Amniotic stem cell (primary cell): ENCODE results near the gene MAP6.

ENCODE experiments used
- DNase-seq: peaks from one replicate; lab custom pipeline; 2025; lab: John Stamatoyannopoulos, UW

The MAP6 gene

DNA sequence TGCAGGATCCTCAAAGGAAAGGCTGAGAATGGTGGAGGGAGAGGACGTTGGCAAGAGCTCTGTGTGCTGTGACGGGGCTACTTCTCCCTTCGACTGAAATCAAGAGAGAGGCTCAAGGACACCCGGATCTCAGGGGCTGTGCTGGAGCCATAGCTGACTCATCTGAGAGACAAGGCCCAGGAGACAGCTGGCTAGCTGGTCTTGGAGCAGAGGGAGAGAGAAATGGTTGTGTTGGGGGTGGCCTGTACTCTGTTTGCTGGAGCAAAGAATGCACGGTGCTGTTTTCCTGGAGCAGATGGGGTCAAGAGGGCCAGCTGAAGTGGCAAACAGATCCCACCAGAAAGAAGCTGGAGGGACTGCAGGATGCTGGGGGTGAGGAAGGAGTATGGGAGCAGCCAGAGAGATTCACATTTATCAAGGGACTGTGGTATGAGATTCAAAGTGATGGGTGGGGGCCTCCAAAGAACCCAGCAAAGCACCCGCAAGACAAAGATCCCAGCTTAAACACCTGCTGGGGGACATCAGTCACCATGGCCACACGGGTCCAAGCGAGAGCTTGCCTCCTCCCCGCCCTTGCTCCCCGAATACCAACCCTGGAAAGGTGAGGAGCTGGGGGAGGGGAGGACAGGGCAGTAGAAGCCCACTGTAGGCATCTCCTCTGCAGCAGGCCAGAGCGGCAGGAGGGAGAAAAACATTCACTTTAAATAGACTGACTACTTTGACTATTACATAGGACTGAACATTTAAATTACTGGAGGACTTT lies 40.8 kb downstream of the MAP6 start:
- DNase-seq: no peak

DNA sequence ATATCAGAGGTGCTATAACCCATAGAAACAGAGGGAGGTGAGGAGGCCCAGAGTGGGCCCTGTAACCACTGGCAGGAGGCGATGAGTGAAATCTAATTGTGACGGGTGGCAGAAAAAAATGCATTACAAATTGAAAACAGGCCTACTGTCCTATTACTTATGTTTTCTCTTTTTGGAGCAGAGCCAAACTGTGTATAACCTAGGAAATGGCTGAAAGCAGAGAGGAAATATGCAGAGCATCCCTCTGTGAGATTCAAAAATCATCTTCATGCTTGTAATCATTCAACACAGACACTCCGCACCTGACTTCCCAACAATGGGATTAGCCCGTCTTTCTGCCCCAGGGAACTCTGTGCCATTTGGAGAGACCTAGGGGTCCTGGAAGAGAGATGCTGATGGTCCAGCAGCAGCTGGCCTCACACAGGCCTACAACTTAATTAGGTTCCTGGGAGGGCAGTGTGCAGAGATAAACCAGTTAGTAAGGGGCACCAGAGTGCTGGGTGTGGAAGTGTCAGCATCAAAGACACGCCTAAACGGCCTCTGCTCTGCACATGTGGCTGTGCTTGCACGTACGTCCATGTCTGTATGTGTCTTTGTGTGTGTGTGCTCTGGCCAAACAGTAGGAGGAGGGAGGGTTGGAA lies 41.8 kb downstream of the MAP6 start:
- no peak for DNase-seq

DNA sequence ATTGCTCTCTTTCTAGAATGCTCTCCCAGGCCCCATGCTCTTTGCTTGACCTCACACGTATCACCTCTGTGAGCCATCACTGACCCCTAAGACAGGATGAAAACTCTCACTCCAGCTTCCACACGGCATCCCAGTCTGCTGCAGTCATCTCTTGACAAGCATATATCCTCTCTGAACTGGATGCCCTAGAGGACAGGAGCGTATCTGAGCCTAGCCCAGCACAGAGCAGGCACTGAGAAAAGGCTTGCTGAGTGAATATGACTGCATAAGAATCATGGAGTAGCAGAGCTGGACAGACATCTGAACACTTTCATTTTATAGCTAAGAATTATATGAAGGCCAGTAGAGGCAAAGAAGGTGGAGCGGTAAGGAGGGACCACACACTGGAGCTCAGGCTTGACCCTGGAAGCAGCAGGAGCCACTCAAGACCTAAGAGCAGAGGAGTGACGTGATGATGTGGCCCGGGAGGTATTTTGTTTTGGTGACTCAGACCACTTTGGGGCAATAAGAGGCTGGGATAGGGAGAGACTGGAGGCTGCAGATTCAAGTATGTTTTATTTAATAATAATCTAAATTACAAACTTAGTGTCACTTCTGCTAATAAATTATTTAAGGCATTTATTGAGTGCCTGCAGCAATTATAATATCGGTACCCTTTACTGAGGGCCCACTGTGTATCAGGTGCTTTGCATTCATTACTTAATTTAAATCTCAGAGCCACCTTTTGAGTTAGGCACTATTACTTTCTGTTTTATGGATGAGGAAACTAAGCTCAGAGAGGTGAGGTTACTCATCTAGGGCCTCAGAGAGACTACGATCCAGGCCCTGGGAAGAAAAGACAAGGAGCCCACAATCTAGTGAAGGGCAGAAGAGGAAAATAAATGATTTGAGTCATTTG lies 42.6 kb downstream of the MAP6 start:
- peak; percentile 33 for DNase-seq

DNA sequence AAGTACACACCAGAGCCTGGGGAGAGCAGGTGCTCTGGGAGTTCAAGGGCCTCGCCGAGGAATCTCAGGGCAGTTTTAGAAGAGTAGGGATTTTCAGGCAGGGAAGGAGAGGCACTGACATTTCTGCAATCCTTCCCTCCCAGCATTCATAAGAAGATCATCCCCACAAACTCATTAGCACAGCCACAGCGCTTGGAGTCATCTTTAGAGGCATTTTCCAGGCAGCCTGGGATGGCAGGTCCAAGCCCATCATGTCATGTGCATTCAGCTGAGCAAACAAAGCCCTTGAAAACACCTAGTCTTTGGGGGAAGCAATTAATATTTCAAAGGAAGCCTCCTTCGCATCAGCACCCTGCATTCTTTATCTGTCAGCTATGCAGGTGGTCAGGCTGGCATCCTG lies 43.8 kb downstream of the MAP6 start:
- no peak for DNase-seq

DNA sequence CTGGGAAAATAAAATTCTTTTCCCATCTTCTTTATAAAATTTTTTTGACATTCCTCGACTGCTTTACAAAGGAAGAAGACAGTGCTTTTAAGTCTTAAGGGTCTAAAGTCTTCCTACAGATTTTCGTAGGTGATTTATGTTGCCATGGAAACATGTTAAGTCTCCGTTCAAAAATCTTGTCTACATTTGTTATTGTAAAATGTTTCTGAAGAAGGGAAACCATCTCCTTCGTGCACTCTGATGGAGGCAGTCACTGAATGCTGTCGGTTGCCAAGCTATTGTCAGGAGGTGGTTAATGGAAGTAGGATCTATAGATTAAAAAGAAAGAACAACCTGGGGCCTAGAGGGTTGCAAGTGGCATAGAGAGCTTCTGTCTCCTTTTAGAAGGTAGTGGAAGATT lies 52.6 kb downstream of the MAP6 start:
- no peak for DNase-seq

DNA sequence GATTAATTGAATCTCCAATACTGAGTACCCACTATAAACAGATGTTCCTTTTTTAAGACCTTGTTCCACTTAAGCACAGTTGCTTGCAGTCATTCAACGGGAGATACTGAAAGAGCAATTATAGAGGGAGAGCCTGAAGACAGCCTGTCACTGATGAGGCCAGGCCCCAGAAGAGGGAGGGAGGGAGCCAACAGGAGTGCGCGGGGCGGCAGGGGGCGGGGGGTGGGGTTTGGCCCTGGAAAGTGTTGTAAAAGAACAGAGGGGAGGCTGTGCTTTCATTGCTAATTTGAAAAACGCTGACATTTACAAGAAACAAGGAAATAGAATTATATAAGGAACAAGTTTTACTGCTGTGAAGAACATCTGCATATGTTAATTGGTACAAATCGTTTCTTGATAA lies 53.1 kb downstream of the MAP6 start:
- no peak for DNase-seq

DNA sequence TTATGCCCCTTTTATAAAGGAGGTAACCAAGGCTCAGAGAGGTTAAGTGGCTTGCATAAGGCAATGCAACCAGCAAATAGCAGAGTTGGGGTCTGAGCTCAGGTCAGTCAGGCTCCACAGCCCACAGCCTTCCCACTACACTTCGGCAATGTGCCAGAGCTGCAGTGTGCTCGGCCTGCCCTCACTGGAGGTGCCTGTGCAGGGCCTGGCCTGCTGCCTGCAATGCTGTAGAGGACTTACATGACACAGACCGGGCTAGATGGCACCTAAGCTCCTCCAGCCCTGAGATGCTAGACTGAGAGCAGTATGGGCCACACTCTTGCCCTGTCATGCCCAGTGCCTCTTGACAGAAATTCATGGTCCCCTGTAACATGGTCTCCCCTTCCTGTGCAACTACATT lies 57.0 kb downstream of the MAP6 start:
- DNase-seq: no peak

DNA sequence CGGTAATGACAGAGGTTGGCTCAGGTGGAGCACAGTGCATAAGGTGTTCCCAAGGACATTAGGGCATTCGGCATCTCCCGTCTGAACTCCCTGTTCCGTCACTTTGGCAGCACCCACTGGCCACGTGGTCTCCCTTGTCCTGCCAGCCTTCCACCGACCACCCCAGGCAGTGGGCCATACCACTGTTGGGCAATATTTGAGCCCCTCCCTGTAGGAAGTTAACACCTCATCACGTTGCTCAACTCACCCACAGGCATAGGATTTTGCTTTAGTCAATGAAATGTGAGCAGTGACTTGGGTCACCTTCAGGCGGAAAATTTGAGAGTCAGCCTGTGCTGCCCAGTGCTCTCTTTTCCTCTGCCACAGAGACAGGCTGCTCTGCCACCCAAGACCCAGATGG lies 62.7 kb downstream of the MAP6 start:
- DNase-seq: no peak

DNA sequence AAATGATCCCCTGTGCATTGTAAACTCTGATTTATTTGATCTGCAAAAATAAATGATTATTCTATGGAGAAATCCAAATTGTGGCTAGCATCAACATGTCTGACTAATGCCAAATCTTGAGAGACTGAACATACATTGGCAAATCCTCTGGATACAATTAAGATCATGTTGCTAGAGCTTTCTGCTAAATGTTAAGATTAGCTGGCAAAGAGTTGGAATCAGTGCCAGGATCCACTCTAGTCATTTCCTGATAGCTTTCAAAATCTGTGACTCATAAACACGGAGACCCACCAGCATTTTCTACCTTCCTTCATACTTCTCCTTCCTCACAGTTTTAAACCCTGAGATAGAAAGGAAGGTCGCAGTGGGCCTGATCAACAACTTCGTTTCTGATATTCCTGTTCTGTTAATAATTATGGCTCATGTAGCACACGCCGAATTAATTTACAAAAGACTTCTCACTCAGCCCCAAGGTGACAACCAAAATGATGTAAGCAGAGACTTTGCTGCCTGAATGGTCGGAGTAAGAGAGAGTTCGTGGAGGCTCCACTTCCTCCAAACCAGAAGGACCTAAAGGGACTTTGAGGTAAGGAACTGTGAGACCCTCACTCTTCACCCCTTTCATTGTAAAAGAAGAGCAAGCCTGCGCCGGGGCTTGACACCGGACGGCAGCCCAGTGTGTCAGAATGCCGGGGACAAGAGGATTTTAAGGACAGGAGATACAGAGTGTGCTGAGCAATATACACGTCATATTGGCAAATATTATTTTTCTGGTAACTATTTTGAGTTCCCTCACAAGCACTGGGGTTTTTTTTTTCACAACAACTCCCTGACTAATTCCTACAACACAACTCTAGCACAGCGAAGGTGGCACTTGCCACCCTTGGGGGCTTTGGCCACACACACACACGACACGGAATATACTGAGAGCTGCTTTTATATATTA lies 64.8 kb downstream of the MAP6 start:
- peak; percentile 73 for DNase-seq

DNA sequence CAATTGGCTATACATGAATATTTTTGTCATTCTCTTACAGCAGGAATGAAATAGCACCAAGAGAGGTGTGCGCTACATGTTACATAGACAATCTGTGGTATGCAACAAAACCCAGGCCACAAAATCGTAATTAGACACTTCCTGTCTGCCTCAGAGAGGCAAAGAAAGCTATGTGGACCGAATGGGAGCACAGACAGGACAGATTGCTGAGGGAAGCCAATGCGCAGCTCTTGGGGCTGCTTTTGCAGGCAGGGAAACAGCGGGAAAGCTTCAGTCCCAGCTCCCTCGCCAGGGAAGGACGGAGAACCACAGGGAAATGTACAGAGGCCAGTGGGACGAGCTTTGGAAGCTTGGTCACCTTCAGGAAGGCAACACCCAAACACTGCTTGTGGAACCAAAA lies 65.9 kb downstream of the MAP6 start:
- DNase-seq: no peak

DNA sequence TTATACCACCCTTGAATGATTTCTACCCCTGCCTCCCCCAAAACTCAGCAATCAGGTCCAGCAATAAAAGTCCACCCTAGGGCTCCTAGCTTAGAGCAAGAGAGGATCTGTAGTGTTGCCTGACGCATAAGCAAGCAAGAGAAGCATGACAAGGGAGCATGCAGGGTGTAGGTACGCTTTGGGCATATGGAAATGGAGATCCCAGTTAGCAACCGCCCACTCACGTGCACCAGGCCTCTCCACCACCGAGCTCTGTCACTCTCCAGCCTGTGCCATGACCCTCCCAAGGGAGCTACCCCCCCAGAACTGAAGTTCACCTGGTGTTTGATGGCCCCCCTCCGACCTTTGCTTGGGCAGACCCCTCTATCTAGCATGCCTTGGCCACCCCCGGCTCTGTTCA lies 67.3 kb downstream of the MAP6 start:
- no peak for DNase-seq

DNA sequence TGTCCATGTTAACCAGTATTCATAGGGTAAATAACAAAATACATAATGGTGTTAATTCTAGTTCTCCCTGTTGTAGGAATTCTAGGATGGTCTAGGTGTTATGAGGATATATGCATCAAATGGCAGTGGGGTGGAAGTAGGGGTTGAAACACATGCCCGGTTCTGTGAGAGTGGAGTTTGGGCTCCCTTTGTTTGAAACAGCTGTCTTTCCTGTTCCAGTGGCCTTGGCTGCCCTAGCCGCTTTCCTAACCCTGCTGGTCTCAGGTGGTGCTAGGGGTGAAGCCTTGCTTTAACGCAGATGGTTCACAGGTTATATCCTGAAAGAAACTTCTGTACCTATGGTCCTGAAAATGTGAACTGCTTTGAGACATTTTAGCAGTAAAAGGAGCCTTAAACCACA lies 68.5 kb downstream of the MAP6 start:
- no peak for DNase-seq

DNA sequence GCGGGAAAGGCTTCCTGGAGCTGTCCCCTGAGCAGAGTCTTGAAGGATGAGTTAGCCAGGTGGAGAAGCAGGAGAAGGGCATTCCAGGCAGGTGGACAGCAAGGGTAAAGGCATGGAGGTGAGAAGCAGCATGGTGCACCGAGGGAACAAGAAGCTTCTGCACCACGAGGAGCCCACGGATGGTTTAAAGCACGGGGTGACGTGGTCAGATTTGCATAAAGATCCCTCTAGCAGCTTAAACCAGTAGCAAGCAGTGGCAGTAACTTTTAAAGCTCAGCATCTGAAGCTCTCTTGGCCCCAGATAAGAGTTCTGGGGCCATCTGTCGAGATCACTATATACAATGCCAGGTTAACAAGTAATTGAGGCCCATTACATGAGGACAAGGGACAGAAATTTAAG lies 69.9 kb downstream of the MAP6 start:
- DNase-seq: no peak

DNA sequence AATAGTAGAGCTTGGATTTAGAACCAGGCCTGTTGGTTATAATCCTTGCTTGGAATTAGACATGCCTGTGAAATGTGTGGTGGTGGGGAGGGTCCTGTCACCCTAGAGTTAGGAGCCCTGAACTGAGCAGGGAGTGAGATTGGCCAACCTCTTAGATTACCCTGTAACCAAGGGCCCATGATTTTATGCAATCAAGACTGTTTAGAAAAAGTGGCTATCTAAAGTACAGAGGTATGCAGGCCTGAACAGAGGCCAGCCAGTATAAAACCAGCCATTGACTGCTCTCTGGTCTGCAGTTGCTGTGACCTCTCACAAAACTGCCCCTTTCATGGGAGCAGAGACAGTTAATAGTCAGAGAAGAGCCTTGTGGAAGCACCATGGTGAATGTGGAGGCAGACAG lies 70.6 kb downstream of the MAP6 start:
- DNase-seq: no peak

DNA sequence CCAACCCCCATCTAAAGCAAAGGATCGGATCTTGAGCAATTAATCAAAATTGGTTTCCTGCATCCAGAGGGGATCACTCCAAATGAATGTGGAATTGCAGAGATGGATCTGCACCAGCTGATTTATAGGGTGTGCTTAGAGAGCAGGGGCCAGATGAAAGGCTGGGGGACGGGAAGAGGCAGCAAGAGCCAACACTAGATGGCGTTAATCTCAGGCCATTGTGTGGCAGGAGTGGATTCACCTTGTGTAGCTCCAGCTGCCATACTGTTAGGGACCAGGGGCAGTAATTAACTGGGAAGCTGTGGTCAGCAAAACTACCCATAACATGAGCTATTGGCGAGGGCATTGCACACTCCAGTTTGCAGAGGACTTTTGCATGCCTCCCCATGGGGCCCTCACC lies 71.2 kb downstream of the MAP6 start:
- no peak for DNase-seq

DNA sequence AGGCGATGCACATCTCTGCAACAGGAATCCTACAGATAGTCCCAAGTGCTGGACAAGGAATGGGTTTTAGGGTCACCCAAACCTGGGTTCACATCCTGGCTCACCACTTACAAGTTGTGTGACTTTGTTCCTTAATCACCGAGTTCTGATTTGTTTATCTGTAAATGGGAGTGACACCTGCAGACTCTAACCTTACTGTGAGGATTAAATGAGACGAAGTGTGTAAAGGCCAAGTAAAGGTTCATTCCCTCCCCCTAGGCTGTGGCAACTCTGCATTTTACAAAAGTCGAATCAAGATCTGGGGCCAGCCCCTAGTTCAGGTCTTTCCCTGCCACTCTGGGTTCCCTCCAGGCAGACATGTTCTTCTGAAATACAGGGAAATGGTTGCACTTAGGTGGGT lies 71.9 kb downstream of the MAP6 start:
- DNase-seq: no peak

DNA sequence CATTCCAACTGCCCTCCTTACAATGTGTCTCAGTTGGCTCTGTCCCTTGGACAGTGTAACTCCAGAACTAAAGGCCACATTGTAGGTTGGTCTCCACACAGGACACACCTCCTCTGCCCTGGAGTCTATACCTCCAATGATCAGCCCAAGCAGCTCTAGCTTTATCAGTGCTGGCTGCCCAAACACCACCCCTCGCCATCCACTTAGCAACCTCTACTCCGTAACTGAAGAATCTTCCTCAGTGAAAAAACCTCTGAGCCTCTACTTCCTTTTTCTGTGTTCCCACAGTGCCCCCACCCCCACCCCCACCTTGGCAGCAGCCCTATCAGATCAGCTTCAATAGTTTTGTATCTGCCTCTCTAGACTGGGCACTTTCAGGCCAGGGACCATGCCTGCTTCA lies 73.4 kb downstream of the MAP6 start:
- no peak for DNase-seq

DNA sequence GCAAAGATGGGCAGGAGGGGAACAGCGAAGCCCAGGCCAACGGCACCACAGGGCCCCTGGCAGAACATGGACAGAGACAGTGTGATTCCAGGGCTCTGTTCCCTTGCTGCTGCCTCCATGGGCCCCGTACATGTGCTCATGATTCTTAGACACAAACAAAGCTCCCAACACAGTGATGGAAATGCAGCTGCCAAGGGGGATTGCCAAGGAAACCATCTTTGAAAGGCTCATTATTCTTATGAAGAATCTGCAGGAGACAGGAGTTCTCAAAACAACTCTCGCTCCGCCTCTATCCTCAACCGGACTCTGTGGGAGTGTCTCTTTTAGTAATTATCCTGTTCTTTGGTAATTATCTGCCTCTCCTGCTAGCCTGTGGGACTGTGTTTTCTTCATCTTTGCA lies 74.6 kb downstream of the MAP6 start:
- DNase-seq: no peak

DNA sequence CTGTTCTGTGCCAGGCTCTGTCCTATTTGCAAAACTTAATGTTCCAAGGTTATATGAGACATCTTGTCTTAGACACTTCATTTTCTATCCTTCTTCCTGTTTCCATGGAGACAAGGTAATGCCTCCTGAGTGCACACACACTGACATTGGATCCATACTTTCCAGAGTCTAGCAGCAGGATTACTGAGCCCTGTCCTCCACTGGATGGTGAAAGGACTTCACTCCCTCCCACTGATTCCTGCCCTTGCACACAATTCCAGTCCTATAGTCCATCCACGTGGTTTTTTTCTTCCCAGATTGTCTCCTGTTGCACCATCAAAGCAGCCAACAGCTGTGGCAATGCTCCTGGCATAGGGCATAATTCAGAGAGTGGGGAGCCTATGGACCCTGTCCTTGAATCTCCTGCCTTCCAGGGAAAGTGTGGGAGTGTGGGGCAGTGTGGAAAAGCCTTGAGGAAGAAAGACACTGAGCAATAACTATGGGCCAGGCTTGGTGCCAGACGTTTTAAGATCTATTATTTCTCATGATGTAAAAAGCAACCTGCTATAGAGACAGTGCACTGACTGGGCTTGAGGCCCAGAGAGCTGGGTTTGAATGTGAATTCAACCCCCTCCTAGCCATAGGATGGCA lies 75.4 kb downstream of the MAP6 start:
- no peak for DNase-seq

DNA sequence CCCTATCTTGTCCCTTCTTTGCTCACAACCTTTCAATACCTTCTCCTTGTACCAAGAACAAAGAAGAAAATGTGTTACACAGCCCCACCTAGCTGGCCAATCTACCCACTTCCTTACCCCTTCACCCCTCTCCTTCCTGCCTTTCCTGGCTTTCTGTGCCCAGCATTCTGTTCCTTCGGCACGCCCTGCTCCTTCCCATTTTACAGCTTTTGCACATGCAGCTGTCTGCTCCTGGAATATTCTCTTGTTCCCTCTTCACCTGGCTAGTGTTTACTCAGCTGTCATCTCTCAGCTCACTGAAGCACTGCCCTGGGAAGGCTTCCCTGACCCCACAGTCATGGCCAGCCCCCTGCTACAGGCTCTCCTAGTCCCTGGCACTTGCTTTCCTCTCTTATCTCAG lies 76.1 kb downstream of the MAP6 start:
- no peak for DNase-seq

DNA sequence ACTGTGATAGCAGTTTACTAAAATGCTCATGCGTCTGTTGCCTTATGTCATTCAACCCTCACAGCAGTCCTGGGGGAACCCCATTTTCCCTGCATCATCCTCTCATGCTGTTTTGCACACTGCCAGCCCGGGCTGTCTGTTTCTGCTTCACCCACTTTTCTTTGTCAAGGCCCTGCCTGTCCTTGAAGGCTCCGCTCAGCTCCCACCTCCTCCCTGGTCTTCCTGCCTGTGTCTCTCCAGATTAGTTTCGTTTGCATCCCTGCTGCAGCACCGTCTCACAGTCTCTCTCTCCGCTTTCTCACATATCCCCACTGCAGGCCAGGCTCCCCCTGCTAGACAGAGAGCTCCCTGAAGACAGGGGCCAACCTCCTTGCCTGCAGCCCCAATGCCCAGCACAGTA lies 76.9 kb downstream of the MAP6 start:
- DNase-seq: no peak
